OCI-LY1 (cell line): Measurements from ENCODE around the gene ACCSL.

ENCODE experiments used
- H2AFZ ChIP-seq: fragments of 200-600 bp; sonication (generic), shearing (Covaris generic); 2 replicates; pipeline ENCODE4 v1.6.0; 2014; ENCODE audit warnings: antibody characterized with exemption, mild to moderate bottlenecking, low read length
- H3F3A ChIP-seq: fragments of 200-600 bp; sonication (generic), shearing (Covaris generic); 2 replicates; pipeline ENCODE4 v1.6.0; 2014; ENCODE audit warnings: mild to moderate bottlenecking, antibody characterized with exemption, low read length, moderate library complexity; ENCODE audit not compliant: insufficient read depth
- H3K27ac ChIP-seq: fragments of 200-600 bp; sonication (generic); 2 replicates; pipeline ENCODE4 v1.5.1; 2014; ENCODE audit warnings: low read length, mixed run types, mild to moderate bottlenecking, low read depth; ENCODE audit not compliant: poor library complexity, severe bottlenecking
- H3K27me3 ChIP-seq: fragments of 200-600 bp; sonication (generic); 2 replicates; pipeline ENCODE4 v1.6.0; 2014; ENCODE audit warnings: antibody characterized with exemption, mild to moderate bottlenecking, low read length, moderate library complexity; ENCODE audit not compliant: insufficient read depth
- H3K36me3 ChIP-seq: fragments of 200-600 bp; sonication (generic); 2 replicates; pipeline ENCODE4 v1.6.1; 2014; ENCODE audit warnings: mild to moderate bottlenecking, antibody characterized with exemption, low read length, moderate library complexity, mixed read lengths; ENCODE audit not compliant: insufficient read depth
- H3K4me1 ChIP-seq: fragments of 200-600 bp; sonication (generic); 2 replicates; pipeline ENCODE4 v1.5.1; 2014; ENCODE audit warnings: mild to moderate bottlenecking, low read length, moderate library complexity; ENCODE audit not compliant: insufficient read depth, severe bottlenecking
- H3K4me2 ChIP-seq: fragments of 200-600 bp; sonication (generic), shearing (Covaris generic); 2 replicates; pipeline ENCODE4 v1.6.1; 2014; ENCODE audit warnings: low read length
- H3K4me3 ChIP-seq: fragments of 200-600 bp; sonication (generic); 2 replicates; pipeline ENCODE4 v1.5.1; 2014; ENCODE audit warnings: low read length, low read depth, mild to moderate bottlenecking, mixed read lengths; ENCODE audit not compliant: poor library complexity, severe bottlenecking
- H3K79me2 ChIP-seq: fragments of 200-600 bp; shearing (Covaris generic); 2 replicates; pipeline ENCODE4 v1.6.1; 2016; ENCODE audit warnings: mixed run types, low read length, mixed read lengths; ENCODE audit not compliant: insufficient read depth
- H3K9ac ChIP-seq: fragments of 200-600 bp; sonication (generic), shearing (Covaris generic); 2 replicates; pipeline ENCODE4 v1.6.1; 2014; ENCODE audit warnings: mild to moderate bottlenecking, low read length, mixed read lengths
- H3K9me2 ChIP-seq: fragments of 200-600 bp; sonication (generic), shearing (Covaris generic); 2 replicates; pipeline ENCODE4 v1.6.1; 2014; ENCODE audit warnings: low read depth, mild to moderate bottlenecking, low read length, mixed read lengths
- H3K9me3 ChIP-seq: fragments of 200-600 bp; shearing (Covaris generic); 2 replicates; pipeline ENCODE4 v1.6.1; 2014; ENCODE audit warnings: low read length, mixed read lengths
- H4K20me1 ChIP-seq: fragments of 200-600 bp; sonication (generic), shearing (Covaris generic); 2 replicates; pipeline ENCODE4 v1.6.0; 2016; ENCODE audit warnings: mild to moderate bottlenecking, low read length; ENCODE audit not compliant: insufficient read depth
- CTCF ChIP-seq: fragments of 200-600 bp; sonication (generic), shearing (Covaris generic); IDR thresholded peaks from 2 replicates; pipeline ENCODE4 v1.5.1; 2017; ENCODE audit warnings: mild to moderate bottlenecking, antibody characterized with exemption, low read length, moderate library complexity, mixed read lengths
- EZH2 ChIP-seq: fragments of 200-600 bp; sonication (generic), shearing (Covaris generic); IDR thresholded peaks from 2 replicates; pipeline ENCODE4 v1.8.0; 2017; ENCODE audit warnings: borderline replicate concordance, mixed run types, mild to moderate bottlenecking, antibody characterized with exemption, low read length, moderate library complexity, mixed read lengths

Gene ACCSL

DNA sequence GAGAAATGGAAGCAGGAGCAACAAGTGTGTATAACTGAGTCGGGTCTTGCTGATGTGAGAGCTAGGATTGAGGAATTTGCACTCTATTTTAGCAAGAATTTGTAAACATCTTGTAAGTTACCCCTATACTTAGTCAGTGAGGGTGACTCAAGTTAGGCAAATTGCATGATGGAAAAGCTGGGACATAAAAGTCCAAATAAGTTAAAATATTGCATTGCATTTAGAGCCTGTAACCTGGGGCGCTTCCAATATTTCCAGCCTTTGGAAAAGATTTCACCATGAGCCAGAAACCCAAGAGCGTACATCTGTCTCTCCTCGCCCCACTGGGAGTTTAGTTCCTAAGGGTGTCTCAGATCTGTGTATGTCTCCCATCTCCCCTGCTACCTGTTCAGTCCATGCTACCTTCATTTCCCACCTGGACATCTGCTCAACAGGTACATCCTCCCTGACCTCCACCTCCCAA, 37.0 kb upstream of the ACCSL start:
- Histone ChIP-seq H3K9me3 (no peaks in the 10 kb centered on the region), H3K79me2 (no peaks in the 10 kb centered on the region), H3K9ac (no peak overlapping the region), H3K27ac (no peak overlapping the region), H3K27me3 (no peaks in the 10 kb centered on the region), H3K4me2 (no peak overlapping the region), H3K4me1 (peaks cover 1% of the 10 kb centered on the region), H3K36me3 (no peaks in the 10 kb centered on the region), H3K4me3 (no peak overlapping the region), H4K20me1 (no peaks in the 10 kb centered on the region), H3F3A (no peaks in the 10 kb centered on the region), H2AFZ (no peak overlapping the region), H3K9me2 (no peaks in the 10 kb centered on the region)
- TF ChIP-seq EZH2 (no peak), CTCF (no peak)

GRCh38 chr11:44011797-44012196, 36.0 kb upstream of the ACCSL start:
- Histone ChIP-seq H3K27ac (no peak overlapping the region), H3F3A (no peaks in the 10 kb centered on the region), H3K9ac (no peak overlapping the region), H2AFZ (no peak overlapping the region), H3K36me3 (no peaks in the 10 kb centered on the region), H3K79me2 (no peaks in the 10 kb centered on the region), H3K4me1 (no peaks in the 10 kb centered on the region), H4K20me1 (no peaks in the 10 kb centered on the region), H3K4me2 (no peak overlapping the region), H3K9me2 (no peaks in the 10 kb centered on the region), H3K9me3 (no peaks in the 10 kb centered on the region), H3K27me3 (no peaks in the 10 kb centered on the region), H3K4me3 (no peak overlapping the region)
- TF ChIP-seq EZH2 (no peak), CTCF (no peak)

- Histone ChIP-seq H2AFZ (no peak overlapping the region), H3K9ac (no peak overlapping the region), H3K79me2 (no peaks in the 10 kb centered on the region), H3K27ac (no peak overlapping the region), H3K9me2 (no peaks in the 10 kb centered on the region), H3K36me3 (no peaks in the 10 kb centered on the region), H4K20me1 (no peaks in the 10 kb centered on the region), H3K4me2 (no peak overlapping the region), H3K4me3 (no peak overlapping the region), H3F3A (no peaks in the 10 kb centered on the region), H3K9me3 (no peaks in the 10 kb centered on the region), H3K4me1 (no peaks in the 10 kb centered on the region), H3K27me3 (no peaks in the 10 kb centered on the region)
- TF ChIP-seq EZH2 (no peak), CTCF (no peak)
Observed at GRCh38 chr11:44014968-44015623, 32.7 kb upstream of the ACCSL start.
